Measurements from ENCODE around the gene MMP12.

DNA sequence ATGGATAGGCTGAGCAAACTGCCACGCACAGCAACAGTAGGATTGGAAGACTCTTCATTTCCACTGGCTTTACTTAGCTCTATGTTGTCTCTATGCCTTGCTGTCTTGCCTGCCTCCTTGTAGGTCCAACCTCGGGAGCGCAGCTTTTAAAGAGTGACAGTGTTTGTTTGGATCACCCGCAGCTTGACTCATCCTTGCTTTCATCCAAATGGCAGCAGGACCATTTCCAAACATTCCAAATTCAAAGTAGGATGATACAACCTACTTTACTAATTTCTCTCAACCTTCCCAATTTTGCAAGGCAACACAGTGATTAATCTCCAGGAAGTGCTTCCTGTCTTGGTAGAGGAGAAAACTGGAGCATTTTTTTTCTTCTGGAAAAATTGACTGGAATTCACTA, 31.3 kb downstream of the MMP12 start, which contains the start of gene MMP3:
- no peak for TF ChIP-seq EZH2phosphoT487 (IDR thresholded peaks at IDR 0.05; ENCODE audit: borderline replicate concordance, low read length)
- TF ChIP-seq CTCF (IDR thresholded peaks at IDR 0.05; ENCODE audit: low read depth, low read length, poor library complexity, severe bottlenecking) = no peak

Measured in DOHH2 (cell line).